GM06990 (cell line): Measurements from ENCODE around the gene GRK1.

Source experiments
- DNase-seq: peaks from one replicate; pipeline ENCODE4 v3.0.0-alpha.2; 2011; ENCODE audit not compliant: insufficient read length; ENCODE audit errors: extremely low read depth
- H3K27me3 ChIP-seq: replicated peaks from 2 replicates; pipeline ENCODE4 v1.6.0; 2011; ENCODE audit warnings: low read length; ENCODE audit not compliant: control insufficient read depth, insufficient read depth
- H3K36me3 ChIP-seq: 2 replicates; pipeline ENCODE4 v1.5.1; 2011; ENCODE audit warnings: low read length; ENCODE audit not compliant: control insufficient read depth, insufficient read depth
- H3K4me3 ChIP-seq: replicated peaks from 2 replicates; pipeline ENCODE4 v1.5.1; 2011; ENCODE audit warnings: low read depth, mild to moderate bottlenecking, control low read depth, low read length
- TF ChIP-seq, protein P1 (sequence below): IDR thresholded peaks from 2 replicates; pipeline ENCODE4 v1.5.1; 2011; ENCODE audit warnings: low read length, control low read depth, mild to moderate bottlenecking, inconsistent platforms; ENCODE audit not compliant: insufficient read depth, poor library complexity, severe bottlenecking

Gene GRK1

DNA sequence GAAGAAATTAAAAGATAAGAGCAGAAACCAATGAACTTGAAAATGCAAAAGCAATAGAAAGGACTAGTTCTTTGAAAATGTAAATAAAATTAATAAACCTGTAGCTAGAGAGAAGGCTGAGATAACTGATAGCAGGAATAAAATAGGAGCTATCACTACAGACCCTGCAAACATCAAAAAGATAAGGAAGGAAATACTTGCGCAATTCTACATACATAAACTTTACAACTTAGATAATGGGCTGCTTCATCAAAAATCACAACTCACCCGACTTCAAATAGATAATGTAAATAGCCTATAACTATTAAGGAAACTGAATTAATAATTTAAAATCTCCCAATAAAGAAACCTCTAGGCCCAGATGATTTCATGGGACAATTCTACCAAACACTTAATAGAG is 5.5 kb upstream of the GRK1 start:
- no peak overlapping the region for H3K4me3 ChIP-seq
- H3K36me3 ChIP-seq = no peaks in the 10 kb centered on the region
- TF ChIP-seq, protein P1, sequence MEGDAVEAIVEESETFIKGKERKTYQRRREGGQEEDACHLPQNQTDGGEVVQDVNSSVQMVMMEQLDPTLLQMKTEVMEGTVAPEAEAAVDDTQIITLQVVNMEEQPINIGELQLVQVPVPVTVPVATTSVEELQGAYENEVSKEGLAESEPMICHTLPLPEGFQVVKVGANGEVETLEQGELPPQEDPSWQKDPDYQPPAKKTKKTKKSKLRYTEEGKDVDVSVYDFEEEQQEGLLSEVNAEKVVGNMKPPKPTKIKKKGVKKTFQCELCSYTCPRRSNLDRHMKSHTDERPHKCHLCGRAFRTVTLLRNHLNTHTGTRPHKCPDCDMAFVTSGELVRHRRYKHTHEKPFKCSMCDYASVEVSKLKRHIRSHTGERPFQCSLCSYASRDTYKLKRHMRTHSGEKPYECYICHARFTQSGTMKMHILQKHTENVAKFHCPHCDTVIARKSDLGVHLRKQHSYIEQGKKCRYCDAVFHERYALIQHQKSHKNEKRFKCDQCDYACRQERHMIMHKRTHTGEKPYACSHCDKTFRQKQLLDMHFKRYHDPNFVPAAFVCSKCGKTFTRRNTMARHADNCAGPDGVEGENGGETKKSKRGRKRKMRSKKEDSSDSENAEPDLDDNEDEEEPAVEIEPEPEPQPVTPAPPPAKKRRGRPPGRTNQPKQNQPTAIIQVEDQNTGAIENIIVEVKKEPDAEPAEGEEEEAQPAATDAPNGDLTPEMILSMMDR = no peak
- no peak for DNase-seq
- H3K27me3 ChIP-seq = no peaks in the 10 kb centered on the region

DNA sequence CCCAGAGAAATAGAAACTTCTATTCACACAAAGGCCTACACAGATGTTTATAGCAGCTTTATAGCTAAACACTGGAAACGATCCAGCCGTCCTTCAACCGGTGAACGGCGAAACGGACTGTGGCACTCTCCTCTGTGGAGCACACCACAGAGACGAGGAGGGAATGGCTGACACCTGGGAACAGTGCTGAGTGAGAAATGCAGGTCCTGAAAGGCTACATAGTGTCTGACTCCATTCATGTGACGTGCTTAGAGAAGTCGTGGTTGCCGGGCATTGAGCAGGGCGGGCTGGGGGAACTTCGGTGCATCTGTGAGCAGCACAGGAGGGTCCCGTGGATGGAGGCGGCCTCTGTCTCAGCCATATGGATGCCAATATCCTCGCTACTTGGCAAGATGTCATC is 3.1 kb upstream of the GRK1 start:
- no peak for DNase-seq
- TF ChIP-seq, protein P1 = no peak
- no peaks in the 10 kb centered on the region for H3K27me3 ChIP-seq
- H3K4me3 ChIP-seq = no peak overlapping the region
- H3K36me3 ChIP-seq = no peaks in the 10 kb centered on the region

DNA sequence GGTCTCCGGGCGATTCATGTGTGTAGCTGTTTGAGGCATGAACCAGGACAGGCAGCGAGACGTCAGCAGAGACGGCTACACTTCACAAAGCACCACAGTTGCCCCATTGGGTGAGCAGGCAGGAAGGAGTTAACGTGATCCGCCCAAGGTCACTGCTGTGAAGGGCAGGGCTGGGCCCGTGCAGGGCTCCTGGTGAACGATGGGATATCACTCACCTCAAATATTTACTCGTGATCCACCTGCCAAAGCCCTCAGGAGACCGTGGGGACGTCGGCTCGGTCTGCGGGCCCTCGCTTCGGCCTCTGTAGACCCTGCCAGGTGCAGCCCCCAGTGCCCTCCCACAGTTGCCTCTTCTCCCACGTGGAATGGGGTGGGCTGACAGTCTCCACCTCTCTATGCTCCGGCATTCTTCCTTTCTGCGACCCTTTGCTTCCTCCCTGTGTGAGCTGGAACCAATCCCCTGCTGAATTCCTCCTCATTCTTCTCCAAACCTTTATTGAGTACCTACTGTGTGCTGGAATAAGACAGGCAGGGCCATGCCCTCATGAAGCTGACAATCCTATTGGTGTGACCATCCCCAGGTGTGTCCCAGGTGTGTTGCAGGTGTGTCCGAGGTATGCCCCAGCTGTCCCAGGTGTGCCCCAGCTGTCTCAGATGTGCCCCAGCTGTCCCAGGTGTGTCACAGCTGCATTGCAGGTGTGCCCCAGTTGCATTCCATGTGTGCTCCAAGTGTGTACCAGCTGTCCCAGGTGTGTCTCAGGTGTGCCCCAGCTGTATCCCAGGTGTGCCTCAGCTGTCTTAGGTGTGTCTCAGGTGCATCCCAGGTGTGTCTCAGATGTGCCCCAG is 2.0 kb upstream of the GRK1 start:
- TF ChIP-seq, protein P1 = no peak
- Histone ChIP-seq H3K4me3 (no peak overlapping the region), H3K27me3 (no peaks in the 10 kb centered on the region), H3K36me3 (no peaks in the 10 kb centered on the region)
- DNase-seq = no peak

DNA sequence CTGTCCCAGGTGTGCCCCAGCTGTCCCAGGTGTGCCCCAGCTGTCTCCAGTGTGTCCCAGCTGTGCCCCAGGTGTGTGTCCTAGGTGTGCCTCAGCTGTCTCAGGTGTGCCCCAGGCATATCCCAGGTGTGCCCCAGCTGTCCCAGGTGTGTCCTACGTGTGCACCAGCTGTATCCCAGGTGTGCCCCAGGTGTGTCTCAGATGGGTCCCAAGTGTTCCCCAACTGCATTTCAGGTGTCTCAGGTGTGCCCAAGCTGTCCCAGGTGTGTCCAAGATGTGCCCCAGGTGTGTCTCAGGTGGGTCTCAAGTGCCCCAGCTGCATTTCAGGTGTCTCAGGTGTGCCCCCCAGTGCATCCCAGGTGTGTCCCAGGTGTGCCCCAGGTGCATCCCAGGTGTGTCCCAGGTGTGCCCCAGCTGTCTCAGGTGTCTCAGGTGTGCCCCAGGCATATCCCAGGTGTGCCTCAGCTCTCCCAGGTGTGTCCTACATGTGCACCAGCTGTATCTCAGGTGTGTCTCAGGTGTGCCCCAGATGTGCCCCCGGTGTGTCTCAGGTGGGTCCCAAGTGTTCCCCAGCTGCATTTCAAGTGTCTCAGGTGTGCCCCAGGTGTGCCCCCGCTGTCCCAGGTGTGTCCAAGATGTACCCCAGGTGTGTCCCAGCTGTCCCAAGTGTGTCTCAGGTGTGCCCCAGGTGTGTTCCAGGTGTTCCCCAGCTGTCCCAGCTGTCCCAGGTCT is 1.3 kb upstream of the GRK1 start:
- Histone ChIP-seq H3K27me3 (no peaks in the 10 kb centered on the region), H3K36me3 (no peaks in the 10 kb centered on the region), H3K4me3 (no peak overlapping the region)
- no peak for DNase-seq
- TF ChIP-seq, protein P1 = no peak

DNA sequence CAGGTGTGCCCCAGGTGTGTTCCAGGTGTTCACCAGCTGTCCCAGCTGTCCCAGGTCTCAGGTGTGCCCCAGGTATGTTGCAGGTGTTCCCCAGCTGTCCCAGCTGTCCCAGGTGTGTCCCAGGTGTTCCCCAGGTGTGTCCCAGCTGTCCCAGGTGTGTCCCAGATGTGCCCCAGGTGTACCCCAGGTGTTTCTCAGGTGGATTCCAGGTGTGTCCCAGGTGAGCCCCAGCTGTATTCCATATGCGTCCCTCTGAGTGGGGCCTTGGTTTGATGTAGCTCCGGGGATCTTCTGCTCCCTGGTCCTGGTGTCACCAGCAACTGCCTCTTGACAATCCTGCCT is 719 bp upstream of the GRK1 start:
- TF ChIP-seq, protein P1 = no peak
- no peaks in the 10 kb centered on the region for H3K36me3 ChIP-seq
- H3K27me3 ChIP-seq = no peaks in the 10 kb centered on the region
- no peak overlapping the region for H3K4me3 ChIP-seq
- no peak for DNase-seq
